Gastroesophageal sphincter (tissue), 3 donors: Measurements from ENCODE around the gene TMEFF2.

Source experiments
- EP300 ChIP-seq: sonication (generic); formaldehyde crosslinking; IDR thresholded peaks from one replicate; pipeline ENCODE4 v1.6.1; 2017; ENCODE audit warnings: antibody characterized with exemption, mild to moderate bottlenecking
- POLR2A ChIP-seq, 2 donors: fragments of 450-650 bp; IDR thresholded peaks; one replicate each; pipeline ENCODE4 v1.6.1; 2017; ENCODE audit warnings: antibody characterized with exemption in 2 of 2, mild to moderate bottlenecking in 2 of 2, moderate library complexity in 1 of 2
- POLR2AphosphoS5 ChIP-seq: sonication (generic); formaldehyde crosslinking; IDR thresholded peaks from one replicate; pipeline ENCODE4 v1.6.1; 2017; ENCODE audit warnings: antibody characterized with exemption
- TF ChIP-seq, protein P1 (sequence below), 4 experiments: fragments of 200-600 bp in 2 of 4; fragments of 450-650 bp in 2 of 4; sonication (generic) in 1 of 4; IDR thresholded peaks; one replicate each; pipeline ENCODE4 v1.5.1; 2017 to 2019; ENCODE audit warnings: antibody characterized with exemption in 4 of 4, mild to moderate bottlenecking in 2 of 4, moderate library complexity in 2 of 4

GRCh38 chr2:191910518-191910917, 284.2 kb downstream of the TMEFF2 start:
- TF ChIP-seq, protein P1, sequence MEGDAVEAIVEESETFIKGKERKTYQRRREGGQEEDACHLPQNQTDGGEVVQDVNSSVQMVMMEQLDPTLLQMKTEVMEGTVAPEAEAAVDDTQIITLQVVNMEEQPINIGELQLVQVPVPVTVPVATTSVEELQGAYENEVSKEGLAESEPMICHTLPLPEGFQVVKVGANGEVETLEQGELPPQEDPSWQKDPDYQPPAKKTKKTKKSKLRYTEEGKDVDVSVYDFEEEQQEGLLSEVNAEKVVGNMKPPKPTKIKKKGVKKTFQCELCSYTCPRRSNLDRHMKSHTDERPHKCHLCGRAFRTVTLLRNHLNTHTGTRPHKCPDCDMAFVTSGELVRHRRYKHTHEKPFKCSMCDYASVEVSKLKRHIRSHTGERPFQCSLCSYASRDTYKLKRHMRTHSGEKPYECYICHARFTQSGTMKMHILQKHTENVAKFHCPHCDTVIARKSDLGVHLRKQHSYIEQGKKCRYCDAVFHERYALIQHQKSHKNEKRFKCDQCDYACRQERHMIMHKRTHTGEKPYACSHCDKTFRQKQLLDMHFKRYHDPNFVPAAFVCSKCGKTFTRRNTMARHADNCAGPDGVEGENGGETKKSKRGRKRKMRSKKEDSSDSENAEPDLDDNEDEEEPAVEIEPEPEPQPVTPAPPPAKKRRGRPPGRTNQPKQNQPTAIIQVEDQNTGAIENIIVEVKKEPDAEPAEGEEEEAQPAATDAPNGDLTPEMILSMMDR (IDR thresholded peaks at IDR 0.05), result no peak
- TF ChIP-seq POLR2AphosphoS5 (no peak), POLR2A (IDR thresholded peaks at IDR 0.05) (no peak), EP300 (no peak)
